PFSK-1 (cell line): ENCODE results near the gene EXD3.

ENCODE experiments used
- FOXP2 ChIP-seq: optimal IDR thresholded peaks from 2 replicates; pipeline ENCODE3; 2011; ENCODE audit warnings: borderline replicate concordance, control low read depth, inconsistent platforms; ENCODE audit not compliant: insufficient read depth; ENCODE audit errors: extremely low read length, extremely low read depth
- POLR2AphosphoS5 ChIP-seq: IDR thresholded peaks from 2 replicates; pipeline ENCODE4 v1.6.1; 2012; ENCODE audit warnings: low read depth, mild to moderate bottlenecking, control low read depth, low read length, moderate library complexity
- SIN3A ChIP-seq: IDR thresholded peaks from 2 replicates; pipeline ENCODE4 v1.6.1; 2012; ENCODE audit warnings: mild to moderate bottlenecking, low read length, moderate library complexity, borderline replicate concordance; ENCODE audit not compliant: insufficient read depth
- TAF1 ChIP-seq: IDR thresholded peaks from 2 replicates; pipeline ENCODE4 v1.6.1; 2012; ENCODE audit warnings: low read length, control low read depth, borderline replicate concordance; ENCODE audit not compliant: insufficient read depth
- TF ChIP-seq, protein P1 (sequence below), 2 experiments: IDR thresholded peaks; 2 replicates each; pipeline versions ENCODE4 v1.6.1 to v1.8.0; 2011 to 2012; ENCODE audit warnings: low read depth in 2 of 2, low read length in 2 of 2, control low read depth in 1 of 2, inconsistent platforms in 1 of 2, mild to moderate bottlenecking in 1 of 2, moderate library complexity in 1 of 2; ENCODE audit not compliant: insufficient read depth in 1 of 2

EXD3 gene

DNA sequence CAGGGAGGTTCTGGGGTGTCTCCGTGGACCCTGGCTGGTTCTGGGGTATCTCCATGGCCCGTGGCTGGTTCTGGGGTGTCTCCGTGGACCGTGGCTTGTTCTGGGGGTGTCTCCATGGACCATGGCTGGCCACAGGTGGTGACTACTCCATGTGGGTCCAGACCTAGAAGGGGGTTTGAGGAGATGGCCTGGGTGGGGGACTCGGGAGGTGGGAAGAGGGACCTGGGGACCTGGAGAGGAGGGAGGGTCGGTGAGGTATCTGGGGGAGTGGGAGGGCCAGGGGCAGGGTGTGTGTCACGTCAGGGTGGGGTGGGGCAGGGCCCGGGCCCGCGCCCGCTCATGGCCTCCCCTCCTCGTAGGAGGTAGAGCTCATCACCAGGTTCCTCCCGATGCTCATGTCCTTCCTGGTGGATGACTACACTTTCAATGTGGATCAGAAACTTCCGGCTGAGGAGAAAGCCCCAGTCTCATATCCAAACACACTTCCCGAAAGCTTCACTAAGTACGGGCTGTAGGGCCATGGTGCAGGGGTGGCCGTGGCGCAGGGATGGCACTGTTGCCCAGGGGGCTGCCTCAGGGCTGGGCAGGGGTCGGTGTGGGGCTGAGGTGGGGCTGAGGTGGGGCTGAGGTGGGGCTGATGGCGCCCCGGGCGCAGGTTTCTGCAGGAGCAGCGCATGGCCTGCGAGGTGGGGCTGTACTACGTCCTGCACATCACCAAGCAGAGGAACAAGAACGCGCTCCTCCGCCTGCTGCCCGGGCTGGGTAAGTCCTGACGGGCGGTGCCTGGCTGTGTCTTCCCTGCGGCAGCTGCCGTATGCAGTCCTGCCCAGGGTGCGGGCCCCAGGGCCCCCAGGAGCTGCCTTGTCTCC, 156.1 kb downstream of the EXD3 start:
- no peak for TF ChIP-seq SIN3A

DNA sequence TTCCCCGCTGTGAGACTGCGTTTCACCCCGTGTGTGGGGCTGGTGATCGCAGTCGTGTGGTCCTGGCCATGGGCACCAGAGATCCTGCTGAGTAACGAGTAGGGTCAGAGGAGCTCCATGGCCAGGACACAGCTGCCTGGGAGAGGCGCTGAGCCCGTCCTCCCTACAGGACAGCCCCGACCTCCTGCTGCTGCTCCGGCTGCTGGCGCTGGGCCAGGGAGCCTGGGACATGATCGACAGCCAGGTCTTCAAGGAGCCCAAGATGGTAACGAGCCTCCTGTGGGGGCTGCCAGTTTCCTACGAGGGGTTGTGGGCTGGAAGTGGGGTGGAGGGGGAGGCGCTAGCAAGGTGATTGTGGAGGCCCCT, 156.8 kb downstream of the EXD3 start:
- TF ChIP-seq, protein P1, sequence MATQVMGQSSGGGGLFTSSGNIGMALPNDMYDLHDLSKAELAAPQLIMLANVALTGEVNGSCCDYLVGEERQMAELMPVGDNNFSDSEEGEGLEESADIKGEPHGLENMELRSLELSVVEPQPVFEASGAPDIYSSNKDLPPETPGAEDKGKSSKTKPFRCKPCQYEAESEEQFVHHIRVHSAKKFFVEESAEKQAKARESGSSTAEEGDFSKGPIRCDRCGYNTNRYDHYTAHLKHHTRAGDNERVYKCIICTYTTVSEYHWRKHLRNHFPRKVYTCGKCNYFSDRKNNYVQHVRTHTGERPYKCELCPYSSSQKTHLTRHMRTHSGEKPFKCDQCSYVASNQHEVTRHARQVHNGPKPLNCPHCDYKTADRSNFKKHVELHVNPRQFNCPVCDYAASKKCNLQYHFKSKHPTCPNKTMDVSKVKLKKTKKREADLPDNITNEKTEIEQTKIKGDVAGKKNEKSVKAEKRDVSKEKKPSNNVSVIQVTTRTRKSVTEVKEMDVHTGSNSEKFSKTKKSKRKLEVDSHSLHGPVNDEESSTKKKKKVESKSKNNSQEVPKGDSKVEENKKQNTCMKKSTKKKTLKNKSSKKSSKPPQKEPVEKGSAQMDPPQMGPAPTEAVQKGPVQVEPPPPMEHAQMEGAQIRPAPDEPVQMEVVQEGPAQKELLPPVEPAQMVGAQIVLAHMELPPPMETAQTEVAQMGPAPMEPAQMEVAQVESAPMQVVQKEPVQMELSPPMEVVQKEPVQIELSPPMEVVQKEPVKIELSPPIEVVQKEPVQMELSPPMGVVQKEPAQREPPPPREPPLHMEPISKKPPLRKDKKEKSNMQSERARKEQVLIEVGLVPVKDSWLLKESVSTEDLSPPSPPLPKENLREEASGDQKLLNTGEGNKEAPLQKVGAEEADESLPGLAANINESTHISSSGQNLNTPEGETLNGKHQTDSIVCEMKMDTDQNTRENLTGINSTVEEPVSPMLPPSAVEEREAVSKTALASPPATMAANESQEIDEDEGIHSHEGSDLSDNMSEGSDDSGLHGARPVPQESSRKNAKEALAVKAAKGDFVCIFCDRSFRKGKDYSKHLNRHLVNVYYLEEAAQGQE (IDR thresholded peaks at IDR 0.05; ENCODE audit: insufficient read depth in 1 of 2, low read depth in 2 of 2, low read length in 2 of 2) = no peak
- TF ChIP-seq FOXP2 (no peak), POLR2AphosphoS5 (no peak), SIN3A (no peak)

DNA sequence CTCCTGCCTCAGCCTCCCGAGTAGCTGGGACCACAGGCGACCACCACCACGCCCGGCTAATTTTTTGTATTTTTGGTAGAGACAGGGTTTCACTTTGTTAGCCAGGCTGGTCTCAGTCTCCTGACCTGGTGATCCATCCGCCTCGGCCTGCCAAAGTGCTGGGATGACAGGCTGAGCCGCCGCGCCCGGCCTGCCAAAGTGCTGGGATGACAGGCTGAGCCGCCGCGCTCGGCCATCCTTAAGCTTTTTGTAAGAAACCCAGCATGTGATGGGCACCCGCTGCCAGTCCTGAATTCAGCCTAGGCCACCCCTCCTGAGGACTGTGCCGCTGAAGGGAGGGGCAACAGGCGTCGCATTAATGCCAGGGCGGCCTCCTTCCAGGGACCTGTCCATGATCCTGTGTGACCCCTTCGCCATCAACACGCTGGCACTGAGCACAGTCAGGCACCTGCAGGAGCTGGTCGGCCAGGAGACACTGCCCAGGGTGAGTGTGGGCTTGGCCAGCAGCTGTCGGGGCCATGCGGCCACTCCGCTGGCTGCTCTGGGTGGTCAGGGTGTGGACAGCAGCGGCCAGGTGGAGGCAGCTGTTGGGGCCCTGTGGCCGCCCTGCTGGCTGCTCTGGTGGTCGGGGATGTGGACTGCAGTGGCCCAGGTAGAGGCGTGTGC, 157.3 kb downstream of the EXD3 start:
- TF ChIP-seq POLR2AphosphoS5 = no peak
- no peak for TF ChIP-seq SIN3A
- no peak for TF ChIP-seq TAF1
- TF ChIP-seq, protein P1 (IDR thresholded peaks at IDR 0.05; ENCODE audit: insufficient read depth in 1 of 2, low read depth in 2 of 2, low read length in 2 of 2) = no peak
- no peak for TF ChIP-seq FOXP2

DNA sequence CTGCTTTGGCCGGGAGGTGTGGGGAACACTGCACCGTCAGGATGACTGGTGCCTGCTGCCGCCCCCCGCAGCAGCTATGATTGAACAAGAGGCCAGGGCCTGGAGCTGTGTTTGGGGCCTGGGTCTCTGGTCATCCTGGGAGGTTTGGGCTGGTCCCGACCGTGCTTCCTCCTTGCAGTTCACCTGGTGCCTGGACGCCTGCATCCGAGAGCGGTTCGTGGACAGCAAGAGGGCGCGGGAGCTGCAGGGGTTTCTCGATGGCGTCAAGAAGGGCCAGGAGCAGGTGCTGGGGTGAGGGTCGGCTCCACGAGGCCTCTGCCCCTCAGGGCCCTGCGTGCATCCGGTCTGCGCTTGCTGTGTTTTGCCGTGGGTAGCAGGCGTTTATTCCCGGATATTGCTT, 158.9 kb downstream of the EXD3 start:
- TF ChIP-seq TAF1 (no peak), FOXP2 (no peak), SIN3A (no peak), POLR2AphosphoS5 (no peak)
- TF ChIP-seq, protein P1 (IDR thresholded peaks at IDR 0.05; ENCODE audit: insufficient read depth in 1 of 2, low read depth in 2 of 2, low read length in 2 of 2) = no peak

DNA sequence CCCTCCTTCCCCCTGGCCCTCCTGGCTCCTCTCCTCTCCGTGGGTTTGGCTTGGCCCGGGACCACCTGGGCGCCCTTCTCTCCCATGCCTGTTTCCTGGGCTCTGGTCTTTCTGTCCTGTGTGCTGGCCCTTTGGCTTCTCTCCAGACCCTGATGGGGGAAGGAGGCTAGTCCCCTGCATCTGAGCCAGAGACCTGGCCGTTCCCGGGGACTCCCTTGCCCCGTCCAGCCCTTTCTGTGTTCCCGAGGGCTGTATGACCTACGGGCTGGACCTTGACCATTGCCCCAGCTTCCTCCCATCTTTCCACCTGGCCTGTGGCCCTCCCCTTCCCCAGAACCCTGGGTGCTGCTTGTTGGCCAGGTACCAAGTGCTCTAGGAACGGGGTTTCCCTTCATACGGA, 159.5 kb downstream of the EXD3 start:
- no peak for TF ChIP-seq FOXP2
- TF ChIP-seq POLR2AphosphoS5 = no peak
- TF ChIP-seq SIN3A = no peak
- TF ChIP-seq, protein P1 (IDR thresholded peaks at IDR 0.05; ENCODE audit: insufficient read depth in 1 of 2, low read depth in 2 of 2, low read length in 2 of 2) = no peak
- no peak for TF ChIP-seq TAF1
